Effector CD4-positive, alpha-beta T cell (primary cell): Measurements from ENCODE around the gene ROBO2.

Experiments
- DNase-seq: peaks from one replicate; pipeline ENCODE4 v3.0.0-alpha.2; 2020

Gene ROBO2

DNA sequence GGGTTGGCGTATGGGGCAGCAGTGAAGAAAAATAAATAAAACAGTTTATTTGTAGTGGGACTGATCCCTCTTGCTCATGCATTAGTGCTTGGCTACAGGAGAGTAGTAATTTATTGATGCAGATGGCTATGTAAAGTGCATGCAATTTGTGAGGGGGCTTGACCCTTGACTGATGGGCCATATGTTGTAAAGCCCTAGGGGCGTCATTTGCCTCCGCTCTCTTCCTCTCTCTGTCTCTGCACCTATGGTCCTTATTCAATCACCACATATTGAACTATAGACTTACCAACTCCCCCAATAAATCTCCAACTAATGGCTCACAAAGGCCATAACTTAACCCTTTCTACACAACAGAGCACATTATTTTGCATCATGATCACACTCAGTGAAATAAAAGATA is 227.7 kb downstream of the ROBO2 start:
- DNase-seq = no peak

DNA sequence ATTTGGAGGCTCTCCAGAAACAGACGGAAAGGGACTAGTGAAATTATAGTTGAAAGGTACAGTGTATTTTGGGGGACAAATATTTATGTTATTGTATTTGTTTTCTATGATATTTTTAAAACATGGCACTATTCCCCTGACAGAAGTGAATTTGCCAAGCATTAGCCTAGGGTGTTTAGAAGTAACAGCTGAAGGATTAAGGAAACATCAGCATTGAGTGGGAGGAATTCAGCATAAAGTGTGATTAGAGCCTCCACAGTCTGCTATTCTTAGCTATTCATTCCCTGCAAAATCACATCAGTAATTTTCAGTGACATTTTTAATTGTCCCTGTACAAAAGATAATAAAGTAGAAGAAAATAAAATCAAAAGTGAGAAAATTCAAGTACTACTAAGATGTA is 231.4 kb downstream of the ROBO2 start:
- no peak for DNase-seq

GRCh38 chr3:77271711-77272110 is 231.8 kb downstream of the ROBO2 start:
- no peak for DNase-seq

GRCh38 chr3:77279276-77279675 is 239.4 kb downstream of the ROBO2 start:
- no peak for DNase-seq

- DNase-seq = no peak
These were observed 241.8 kb downstream of the ROBO2 start for GRCh38 chr3:77281721-77282120.

DNA sequence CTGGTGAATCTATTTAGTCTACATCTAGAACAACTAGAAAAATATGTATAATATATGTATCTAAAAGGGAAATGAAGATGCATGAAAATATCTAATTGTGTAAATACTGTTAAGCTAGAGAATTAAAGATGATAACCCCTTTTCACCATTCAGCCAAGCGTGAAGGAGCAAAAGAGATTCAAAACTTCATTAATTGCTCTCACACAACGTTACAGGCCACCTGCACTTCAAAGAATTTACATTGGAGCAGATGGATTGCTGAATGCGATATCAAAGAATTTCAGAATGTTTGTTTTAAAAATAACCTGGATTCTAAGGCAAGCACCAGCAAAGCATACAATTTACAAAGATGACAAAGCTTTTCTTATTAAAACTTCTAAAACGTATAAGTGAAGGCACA is 243.2 kb downstream of the ROBO2 start:
- DNase-seq = no peak

GRCh38 chr3:77288348-77288747 is 248.4 kb downstream of the ROBO2 start:
- no peak for DNase-seq

GRCh38 chr3:77296527-77296926 is 256.6 kb downstream of the ROBO2 start:
- no peak for DNase-seq

DNA sequence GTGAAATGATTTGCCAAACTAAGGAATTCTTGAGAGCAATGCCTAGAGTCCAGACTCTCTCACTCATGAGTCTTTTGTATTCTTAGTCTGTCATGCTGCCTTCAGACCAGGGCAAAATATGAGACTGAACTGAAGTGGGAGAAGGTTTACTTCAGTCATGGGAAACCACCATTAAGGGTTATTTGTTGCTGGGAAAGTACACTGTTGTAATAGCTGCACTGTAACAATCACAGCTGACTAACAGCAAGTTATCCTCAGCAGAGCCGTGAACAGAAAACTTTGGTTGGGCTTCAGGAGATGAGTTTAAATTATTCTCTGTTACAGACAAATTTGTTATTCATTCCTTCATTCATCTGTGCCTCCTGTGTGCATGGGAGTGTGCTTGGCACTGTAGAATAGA is 258.5 kb downstream of the ROBO2 start:
- DNase-seq = no peak

- DNase-seq = no peak
These were observed 264.2 kb downstream of the ROBO2 start for GRCh38 chr3:77303955-77304699.

DNA sequence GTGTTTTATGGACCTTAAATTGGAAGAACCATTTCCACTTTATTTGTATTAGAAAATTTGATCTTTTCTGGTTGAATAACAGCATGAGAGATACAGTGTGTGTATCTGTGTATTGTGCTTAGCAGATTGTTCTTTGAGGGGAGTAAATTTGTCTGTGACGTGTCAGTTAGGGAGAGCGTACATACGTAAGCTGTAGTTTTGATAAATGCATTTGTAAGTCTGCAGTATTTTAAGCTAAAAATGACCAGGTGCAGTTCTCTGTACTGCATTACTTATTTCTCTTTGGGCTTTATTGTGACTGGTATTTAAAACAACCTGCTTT is 264.8 kb downstream of the ROBO2 start:
- no peak for DNase-seq

DNA sequence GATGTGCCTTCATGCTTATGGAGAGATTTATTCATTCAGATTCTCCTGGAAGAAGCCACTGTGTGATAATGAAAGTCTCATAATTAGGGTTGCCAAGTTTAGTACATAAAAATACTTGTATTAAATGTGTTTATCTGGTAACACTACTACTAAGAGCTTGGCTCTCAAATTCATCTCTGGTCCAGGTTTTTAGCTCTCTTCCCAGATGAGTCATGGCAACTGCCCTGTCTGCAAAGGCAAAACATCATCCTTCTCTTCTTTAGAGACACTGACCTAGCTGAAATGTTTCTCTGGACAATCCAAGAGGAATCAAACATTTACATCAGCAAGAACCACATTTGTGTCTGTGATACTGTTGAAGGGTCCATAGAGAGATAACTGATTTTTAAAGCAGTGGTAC is 269.6 kb downstream of the ROBO2 start:
- DNase-seq = no peak

DNA sequence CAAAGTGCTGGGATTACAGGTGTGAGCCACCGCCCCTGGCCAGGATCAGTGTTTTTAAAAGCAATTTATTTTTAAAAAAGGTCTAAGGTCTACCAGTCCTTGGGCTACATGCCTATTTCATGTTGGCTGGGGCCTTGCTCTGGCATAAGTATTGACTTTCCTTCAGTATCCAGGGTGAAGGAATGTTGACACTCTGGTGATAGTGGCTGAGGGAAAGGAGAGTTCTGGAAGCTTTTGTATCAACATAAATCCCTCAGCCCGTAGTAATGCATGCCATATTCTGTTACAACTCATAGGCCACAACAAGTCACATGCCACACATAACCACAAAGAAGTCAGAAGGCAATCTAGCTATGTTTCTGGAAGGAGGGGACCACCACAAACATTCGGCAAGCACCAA is 273.9 kb downstream of the ROBO2 start:
- DNase-seq = no peak

DNA sequence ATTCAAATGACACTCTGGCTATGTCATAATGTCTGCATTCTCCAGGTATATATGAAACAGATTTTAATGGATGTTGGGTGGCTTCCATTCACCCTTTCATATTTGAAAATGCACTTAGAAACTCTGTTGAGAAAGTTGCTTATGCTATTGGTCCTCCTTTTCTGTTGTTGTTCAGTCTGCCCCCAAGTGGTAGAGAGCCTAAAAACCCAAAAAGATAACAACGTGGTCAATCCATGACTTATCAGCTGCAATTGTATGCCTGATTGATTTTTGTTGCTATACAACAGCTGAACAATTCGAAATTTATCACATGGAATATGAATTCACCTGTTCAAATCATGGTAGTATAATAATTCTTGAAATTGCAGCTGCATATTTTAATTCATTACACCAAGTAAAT is 279.8 kb downstream of the ROBO2 start:
- no peak for DNase-seq

DNA sequence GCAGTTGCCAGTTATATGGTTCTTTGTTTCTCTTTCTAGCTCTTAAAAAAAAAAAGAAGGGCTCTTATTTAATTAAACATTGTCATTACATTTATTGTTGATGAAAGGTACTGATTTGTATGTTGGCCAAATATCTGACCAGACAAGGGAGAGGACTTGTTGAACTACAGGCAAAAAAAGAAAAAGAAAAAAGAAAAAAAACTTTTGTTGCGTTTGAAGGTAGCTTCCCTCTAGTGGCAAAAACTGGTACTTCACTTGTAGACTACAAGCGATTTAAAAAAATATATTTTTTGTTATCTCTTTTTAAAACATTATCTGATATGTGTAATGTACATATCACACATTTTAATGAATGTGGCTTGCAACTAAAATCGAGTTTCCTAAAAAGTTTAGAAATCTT is 280.6 kb downstream of the ROBO2 start:
- no peak for DNase-seq

GRCh38 chr3:77321646-77322045 is 281.7 kb downstream of the ROBO2 start:
- no peak for DNase-seq

DNA sequence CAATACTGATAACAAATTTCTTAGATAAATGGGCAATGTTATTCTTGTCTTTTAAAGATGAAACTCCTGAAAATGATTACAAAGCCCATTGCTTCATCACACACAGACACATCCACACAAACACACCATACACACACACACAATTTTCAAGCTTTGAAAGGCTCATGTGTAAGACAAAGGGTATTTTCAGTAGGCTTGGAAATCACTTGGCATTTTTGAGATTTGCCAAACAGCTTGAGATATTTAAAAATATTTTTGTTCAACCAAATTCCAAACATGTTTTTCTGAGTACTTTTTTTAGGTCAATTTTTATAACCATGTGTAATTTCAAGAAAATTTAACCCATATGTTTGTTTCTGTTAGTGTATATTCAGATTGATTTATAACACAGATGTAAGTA is 283.7 kb downstream of the ROBO2 start:
- DNase-seq = no peak

DNA sequence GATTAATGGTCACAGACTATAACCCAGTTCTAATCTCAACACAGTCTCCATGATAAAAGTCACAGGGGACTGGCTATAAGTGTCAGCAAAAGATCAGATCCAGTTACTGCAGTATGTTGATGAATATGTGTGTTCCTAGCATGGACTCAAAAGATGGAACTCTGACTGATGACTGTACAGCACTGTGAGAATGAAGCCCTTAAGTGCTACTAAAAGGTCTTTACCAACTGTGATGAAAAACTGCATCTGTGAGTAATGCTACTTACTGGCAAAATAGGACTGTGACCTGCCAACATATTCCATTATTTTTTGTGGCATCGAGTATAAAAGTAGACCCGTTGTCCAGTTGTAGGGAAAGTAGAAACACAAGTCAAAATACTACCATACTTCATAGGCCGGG is 284.2 kb downstream of the ROBO2 start:
- DNase-seq = no peak

DNA sequence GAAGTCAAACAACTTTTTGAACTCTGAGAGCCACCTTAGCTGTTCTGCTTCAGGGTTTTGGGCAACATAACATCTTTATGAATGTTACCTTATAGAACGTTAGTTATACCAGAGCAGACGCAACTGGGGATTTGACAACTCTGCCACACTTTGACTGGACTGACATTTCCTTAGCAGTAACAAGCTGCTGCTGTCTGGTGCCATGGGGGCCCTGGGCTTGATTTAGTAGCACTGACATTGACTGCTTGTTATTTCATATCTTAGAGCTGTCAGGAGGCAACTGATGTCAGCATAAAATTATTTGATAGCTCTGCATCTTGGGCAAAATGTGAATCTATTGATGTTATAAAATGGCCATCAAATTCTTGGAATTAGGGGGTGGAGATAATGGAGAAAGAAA is 285.4 kb downstream of the ROBO2 start:
- DNase-seq = no peak

GRCh38 chr3:77325702-77326101 is 285.8 kb downstream of the ROBO2 start:
- DNase-seq = no peak

GRCh38 chr3:77326586-77326985 is 286.7 kb downstream of the ROBO2 start:
- no peak for DNase-seq

DNA sequence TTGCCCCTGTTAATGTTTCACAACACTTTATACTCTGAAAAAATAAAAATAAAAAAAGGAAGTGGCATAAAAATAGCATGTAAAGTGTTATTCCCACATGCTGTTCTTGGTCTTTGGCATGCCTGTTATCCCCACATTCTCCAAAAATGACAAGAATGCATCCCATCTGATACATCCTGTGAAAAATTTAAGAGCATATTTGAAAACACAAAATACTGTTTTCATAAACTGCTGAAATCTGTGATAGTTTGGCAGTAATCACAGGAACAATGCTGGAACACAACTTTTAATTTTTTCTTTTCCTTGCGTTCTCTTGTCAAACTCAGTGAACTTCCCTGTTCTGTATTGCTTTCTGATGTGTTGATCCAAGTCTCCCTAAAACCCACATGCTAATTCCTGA is 288.8 kb downstream of the ROBO2 start:
- DNase-seq = no peak

GRCh38 chr3:77329116-77329515 is 289.2 kb downstream of the ROBO2 start:
- DNase-seq = no peak

DNA sequence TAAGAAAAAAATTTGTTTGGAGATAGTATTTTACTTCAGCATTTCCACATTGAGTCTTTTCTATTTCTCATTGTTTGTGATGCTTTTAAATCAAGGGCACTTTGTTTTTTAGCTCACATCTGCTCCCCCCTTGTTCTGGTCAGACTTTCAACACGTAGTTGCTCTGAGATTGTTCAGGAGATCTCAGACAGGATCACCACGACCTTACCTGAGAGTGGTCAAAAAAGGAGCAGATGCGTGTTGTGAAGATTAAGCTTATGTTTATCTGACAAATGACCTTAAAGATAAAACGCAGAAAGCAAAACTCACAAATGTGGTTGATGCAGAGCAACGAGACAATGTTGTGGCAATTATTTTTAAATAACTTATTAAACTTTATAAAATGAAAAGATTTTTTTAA is 298.3 kb downstream of the ROBO2 start:
- DNase-seq = no peak

DNA sequence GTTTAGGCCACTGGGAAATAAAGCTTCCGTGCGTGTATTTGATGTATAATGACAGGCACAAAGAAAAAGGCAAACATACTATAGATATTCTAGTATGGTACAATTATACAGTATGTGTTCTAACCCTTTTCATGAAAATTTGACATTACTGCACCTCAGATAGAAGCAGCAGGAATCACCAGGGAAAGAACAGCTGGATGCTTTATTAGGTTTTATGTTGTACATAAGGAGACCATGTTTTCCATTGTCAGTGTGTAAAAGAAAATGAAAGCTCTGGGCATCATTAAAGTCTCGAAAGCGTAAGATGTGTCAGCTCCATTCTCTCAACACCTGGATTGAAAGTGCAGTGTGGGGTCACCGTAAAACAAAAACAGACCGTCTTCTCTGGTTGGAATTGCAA is 302.1 kb downstream of the ROBO2 start:
- DNase-seq = no peak

DNA sequence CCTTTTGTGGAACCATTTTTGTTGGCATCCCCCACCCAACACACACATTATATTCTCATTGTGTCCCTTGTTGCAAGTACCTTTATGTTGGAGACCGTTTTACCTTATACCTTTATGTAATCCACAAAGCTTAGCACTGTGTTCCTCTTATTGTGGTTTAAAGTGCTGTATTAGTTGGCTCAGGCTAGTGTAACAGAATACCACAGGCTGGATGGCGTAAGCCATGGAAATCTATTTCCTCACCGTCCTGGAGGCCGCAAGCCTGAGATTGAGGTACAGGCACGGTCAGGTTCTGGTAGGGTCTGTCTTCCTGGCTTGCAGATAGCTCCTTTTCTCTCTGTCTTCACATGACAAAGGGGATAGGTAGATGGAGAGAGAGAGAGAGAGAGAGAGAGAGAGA is 302.8 kb downstream of the ROBO2 start:
- no peak for DNase-seq
